ENCODE results near the gene NTF3.

The NTF3 gene

GRCh38 chr12:5402009-5402935, 29.6 kb upstream of the NTF3 start:
- TF ChIP-seq EZH2 (IDR thresholded peaks at IDR 0.05; ENCODE audit: borderline replicate concordance, low read depth, low read length, severe bottlenecking) (no peak), CTCF (IDR thresholded peaks at IDR 0.05; ENCODE audit: borderline replicate concordance, extremely low read depth, low read length, poor library complexity, severe bottlenecking) (no peak)
- no peaks in the 10 kb centered on the region for H3K79me2 ChIP-seq (ENCODE audit: insufficient read depth, low read length)
- H4K20me1 ChIP-seq (ENCODE audit: insufficient read depth, low read length): 0 out of 2 replicates have a peak, but pooled peaks cover 2% of the 10 kb centered on the region
- no peak for DNase-seq
- no peak overlapping the region for H3K27ac ChIP-seq (ENCODE audit: low read length)
- ATAC-seq (ENCODE audit: insufficient read depth, low read depth): no peak
- H3K27me3 ChIP-seq (ENCODE audit: insufficient read depth, low read length, poor library complexity): peaks cover 53% of the 10 kb centered on the region
- H3K9me3 ChIP-seq (ENCODE audit: insufficient read depth, low read length, severe bottlenecking): no peaks in the 10 kb centered on the region
- no peak overlapping the region for H3K4me3 ChIP-seq (ENCODE audit: low read depth in 1 of 2, low read length in 2 of 2)
- no peak overlapping the region for H3K9ac ChIP-seq (ENCODE audit: low read depth, low read length)
- H3K36me3 ChIP-seq (ENCODE audit: insufficient read depth, low read length): no peaks in the 10 kb centered on the region
- H3K4me2 ChIP-seq (ENCODE audit: insufficient read depth, low read length): no peak overlapping the region
- no peak overlapping the region for H2AFZ ChIP-seq (ENCODE audit: low read depth, low read length)
- H3K4me1 ChIP-seq (ENCODE audit: insufficient read depth, low read length): no peaks in the 10 kb centered on the region

DNA sequence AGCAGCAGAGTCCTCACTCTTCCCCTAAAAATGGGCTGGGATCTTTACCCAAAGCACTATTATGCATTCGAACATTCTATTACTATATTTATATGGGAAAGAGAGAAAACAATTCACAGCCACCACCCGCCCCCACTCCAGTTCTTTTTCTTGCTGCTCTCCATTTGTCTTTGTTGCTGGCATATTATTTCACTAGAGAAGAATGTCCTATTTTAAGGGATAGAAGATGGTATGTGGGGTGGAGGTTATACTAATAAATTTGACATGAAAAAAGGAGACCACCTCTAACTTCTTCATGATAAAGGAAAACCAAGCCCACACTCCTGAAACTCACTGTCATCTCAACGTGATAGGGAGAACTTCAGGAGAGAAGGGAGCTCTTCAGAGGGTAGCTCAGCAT, 28.5 kb upstream of the NTF3 start:
- no peaks in the 10 kb centered on the region for H3K36me3 ChIP-seq (ENCODE audit: insufficient read depth, low read length)
- H4K20me1 ChIP-seq (ENCODE audit: insufficient read depth, low read length): 0 out of 2 replicates have a peak, but pooled peaks cover 2% of the 10 kb centered on the region
- H2AFZ ChIP-seq (ENCODE audit: low read depth, low read length): no peak overlapping the region
- peaks cover 53% of the 10 kb centered on the region for H3K27me3 ChIP-seq (ENCODE audit: insufficient read depth, low read length, poor library complexity)
- no peaks in the 10 kb centered on the region for H3K79me2 ChIP-seq (ENCODE audit: insufficient read depth, low read length)
- DNase-seq (no peak), ATAC-seq (ENCODE audit: insufficient read depth, low read depth) (no peak)
- no peak for TF ChIP-seq CTCF (IDR thresholded peaks at IDR 0.05; ENCODE audit: borderline replicate concordance, extremely low read depth, low read length, poor library complexity, severe bottlenecking)
- H3K9ac ChIP-seq (ENCODE audit: low read depth, low read length): no peak overlapping the region
- H3K4me3 ChIP-seq (ENCODE audit: low read depth in 1 of 2, low read length in 2 of 2): no peak overlapping the region
- H3K4me2 ChIP-seq (ENCODE audit: insufficient read depth, low read length): no peak overlapping the region
- no peak overlapping the region for H3K27ac ChIP-seq (ENCODE audit: low read length)
- H3K9me3 ChIP-seq (ENCODE audit: insufficient read depth, low read length, severe bottlenecking): no peaks in the 10 kb centered on the region
- no peaks in the 10 kb centered on the region for H3K4me1 ChIP-seq (ENCODE audit: insufficient read depth, low read length)

- H3K27ac ChIP-seq (ENCODE audit: low read length): no peak overlapping the region
- TF ChIP-seq CTCF (IDR thresholded peaks at IDR 0.05; ENCODE audit: borderline replicate concordance, extremely low read depth, low read length, poor library complexity, severe bottlenecking) (no peak), EZH2 (IDR thresholded peaks at IDR 0.05; ENCODE audit: borderline replicate concordance, low read depth, low read length, severe bottlenecking) (no peak)
- 0 out of 2 replicates have a peak, but pooled peaks cover under 1% of the 10 kb centered on the region for H4K20me1 ChIP-seq (ENCODE audit: insufficient read depth, low read length)
- no peak overlapping the region for H3K4me2 ChIP-seq (ENCODE audit: insufficient read depth, low read length)
- H3K79me2 ChIP-seq (ENCODE audit: insufficient read depth, low read length): no peaks in the 10 kb centered on the region
- H3K4me1 ChIP-seq (ENCODE audit: insufficient read depth, low read length): no peaks in the 10 kb centered on the region
- H3K9me3 ChIP-seq (ENCODE audit: insufficient read depth, low read length, severe bottlenecking): no peaks in the 10 kb centered on the region
- H3K4me3 ChIP-seq (ENCODE audit: low read depth in 1 of 2, low read length in 2 of 2): no peak overlapping the region
- peaks cover 36% of the 10 kb centered on the region for H3K27me3 ChIP-seq (ENCODE audit: insufficient read depth, low read length, poor library complexity)
- DNase-seq (no peak), ATAC-seq (ENCODE audit: insufficient read depth, low read depth) (no peak)
- no peaks in the 10 kb centered on the region for H3K36me3 ChIP-seq (ENCODE audit: insufficient read depth, low read length)
- no peak overlapping the region for H3K9ac ChIP-seq (ENCODE audit: low read depth, low read length)
- no peak overlapping the region for H2AFZ ChIP-seq (ENCODE audit: low read depth, low read length)
Observed at GRCh38 chr12:5407034-5407856, 24.7 kb upstream of the NTF3 start.

Data from DND-41 (cell line).